GM12865 (cell line): ENCODE data around the gene GP9.

ENCODE experiments used
- DNase-seq: peaks from one replicate; pipeline ENCODE4 v3.0.0; 2010; ENCODE audit warnings: low read depth
- H3K4me3 ChIP-seq: 2 replicates; pipeline ENCODE4 v1.5.1; 2011; ENCODE audit warnings: mild to moderate bottlenecking, low read depth, low read length, control low read depth
- TF ChIP-seq, protein P1 (sequence below): IDR thresholded peaks from 2 replicates; pipeline ENCODE4 v1.5.1; 2011; ENCODE audit warnings: low read length, control low read depth, low read depth, inconsistent platforms; ENCODE audit not compliant: insufficient read depth; ENCODE audit errors: missing control alignments

The GP9 gene

GRCh38 chr3:129022114-129023007, 38.2 kb upstream of the GP9 start:
- H3K4me3 ChIP-seq, result no peak overlapping the region
- TF ChIP-seq, protein P1, sequence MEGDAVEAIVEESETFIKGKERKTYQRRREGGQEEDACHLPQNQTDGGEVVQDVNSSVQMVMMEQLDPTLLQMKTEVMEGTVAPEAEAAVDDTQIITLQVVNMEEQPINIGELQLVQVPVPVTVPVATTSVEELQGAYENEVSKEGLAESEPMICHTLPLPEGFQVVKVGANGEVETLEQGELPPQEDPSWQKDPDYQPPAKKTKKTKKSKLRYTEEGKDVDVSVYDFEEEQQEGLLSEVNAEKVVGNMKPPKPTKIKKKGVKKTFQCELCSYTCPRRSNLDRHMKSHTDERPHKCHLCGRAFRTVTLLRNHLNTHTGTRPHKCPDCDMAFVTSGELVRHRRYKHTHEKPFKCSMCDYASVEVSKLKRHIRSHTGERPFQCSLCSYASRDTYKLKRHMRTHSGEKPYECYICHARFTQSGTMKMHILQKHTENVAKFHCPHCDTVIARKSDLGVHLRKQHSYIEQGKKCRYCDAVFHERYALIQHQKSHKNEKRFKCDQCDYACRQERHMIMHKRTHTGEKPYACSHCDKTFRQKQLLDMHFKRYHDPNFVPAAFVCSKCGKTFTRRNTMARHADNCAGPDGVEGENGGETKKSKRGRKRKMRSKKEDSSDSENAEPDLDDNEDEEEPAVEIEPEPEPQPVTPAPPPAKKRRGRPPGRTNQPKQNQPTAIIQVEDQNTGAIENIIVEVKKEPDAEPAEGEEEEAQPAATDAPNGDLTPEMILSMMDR, result no peak
- DNase-seq, result no peak

DNA sequence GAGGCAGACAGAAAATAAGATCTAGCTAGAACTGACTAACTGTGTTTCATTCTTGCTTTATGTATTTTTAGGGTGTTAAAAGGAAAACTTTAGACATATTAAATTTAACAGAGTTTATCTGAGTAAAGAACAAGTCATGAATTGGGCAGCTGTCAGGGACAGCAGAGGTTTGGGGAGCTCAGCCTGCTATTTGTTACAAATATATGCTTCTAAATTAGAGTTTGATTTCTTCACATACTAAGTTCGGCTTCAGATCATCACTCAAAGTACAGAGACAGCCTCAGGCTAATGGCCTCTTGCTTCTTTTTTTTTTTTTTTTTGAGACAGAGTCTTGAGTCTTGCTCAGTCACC, 37.6 kb upstream of the GP9 start:
- no peak overlapping the region for H3K4me3 ChIP-seq
- TF ChIP-seq, protein P1, result no peak
- no peak for DNase-seq

- TF ChIP-seq, protein P1, result peak; percentile 2
- DNase-seq, result peak; percentile 12
- H3K4me3 ChIP-seq, result no peak overlapping the region
These were observed 36.7 kb upstream of the GP9 start for GRCh38 chr3:129023909-129024308.

- no peak overlapping the region for H3K4me3 ChIP-seq
- TF ChIP-seq, protein P1, result no peak
- no peak for DNase-seq
These were observed 35.5 kb upstream of the GP9 start for GRCh38 chr3:129025108-129025507.

- no peak overlapping the region for H3K4me3 ChIP-seq
- no peak for DNase-seq
- TF ChIP-seq, protein P1, result no peak
These were observed 34.7 kb upstream of the GP9 start for GRCh38 chr3:129025691-129026435.

- H3K4me3 ChIP-seq, result peak overlapping the region; percentile 56
- TF ChIP-seq, protein P1, result peak; percentile 63
- peak; percentile 93 for DNase-seq
These were observed 33.6 kb upstream of the GP9 start for GRCh38 chr3:129026728-129027543.
